Measurements from ENCODE around the gene FKRP. TPM values are rescaled to one million over a fixed set of nuclear protein-coding genes. Genes with fewer than 3 reads are reported as not detected.

Gene FKRP
- total RNA-seq = 9.8 and 12.2 TPM in 2 replicates
- 11.8 and 15.1 TPM in 2 replicates for polyA plus RNA-seq
- polyA plus RNA-seq (2012) = 16.8 and 19.6 TPM in 2 replicates
- 7.3 and 9.9 TPM in 2 replicates for polyA minus RNA-seq (ENCODE audit: low replicate concordance)

GRCh38 chr19:46745521-46746280 is at the start of gene FKRP:
Gene FKRP (plus strand): TSS chr19:46746057. CDS start chr19:46755451, 9,394 bp downstream.
- H3K4me1 ChIP-seq (ENCODE audit: control insufficient read depth, extremely low read depth, insufficient read depth, low read length) = peaks cover 4% of the 10 kb centered on the region
- no peaks in the 10 kb centered on the region for H3K9me3 ChIP-seq (ENCODE audit: control insufficient read depth, insufficient read depth, low read depth, low read length)
- H4K20me1 ChIP-seq (ENCODE audit: control insufficient read depth, extremely low read depth, insufficient read depth, low read length) = no peaks in the 10 kb centered on the region
- H2AFZ ChIP-seq (ENCODE audit: low read length) = peak within 1 kb of the TSS; percentile 61
- H3K27ac ChIP-seq (ENCODE audit: insufficient read depth, low read length) = peak within 1 kb of the TSS; percentile 76
- H3K36me3 ChIP-seq (ENCODE audit: control insufficient read depth, insufficient read depth, low read length) = no peaks in the 10 kb centered on the region
- TF ChIP-seq EZH2 (IDR thresholded peaks at IDR 0.05; ENCODE audit: low read length, missing control alignments) = no peak
- TF ChIP-seq, protein P1, sequence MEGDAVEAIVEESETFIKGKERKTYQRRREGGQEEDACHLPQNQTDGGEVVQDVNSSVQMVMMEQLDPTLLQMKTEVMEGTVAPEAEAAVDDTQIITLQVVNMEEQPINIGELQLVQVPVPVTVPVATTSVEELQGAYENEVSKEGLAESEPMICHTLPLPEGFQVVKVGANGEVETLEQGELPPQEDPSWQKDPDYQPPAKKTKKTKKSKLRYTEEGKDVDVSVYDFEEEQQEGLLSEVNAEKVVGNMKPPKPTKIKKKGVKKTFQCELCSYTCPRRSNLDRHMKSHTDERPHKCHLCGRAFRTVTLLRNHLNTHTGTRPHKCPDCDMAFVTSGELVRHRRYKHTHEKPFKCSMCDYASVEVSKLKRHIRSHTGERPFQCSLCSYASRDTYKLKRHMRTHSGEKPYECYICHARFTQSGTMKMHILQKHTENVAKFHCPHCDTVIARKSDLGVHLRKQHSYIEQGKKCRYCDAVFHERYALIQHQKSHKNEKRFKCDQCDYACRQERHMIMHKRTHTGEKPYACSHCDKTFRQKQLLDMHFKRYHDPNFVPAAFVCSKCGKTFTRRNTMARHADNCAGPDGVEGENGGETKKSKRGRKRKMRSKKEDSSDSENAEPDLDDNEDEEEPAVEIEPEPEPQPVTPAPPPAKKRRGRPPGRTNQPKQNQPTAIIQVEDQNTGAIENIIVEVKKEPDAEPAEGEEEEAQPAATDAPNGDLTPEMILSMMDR (conservative IDR thresholded peaks at IDR 0.05 in 1 of 2, IDR thresholded peaks at IDR 0.05 in 1 of 2; ENCODE audit: low read depth in 1 of 2, low read length in 2 of 2) = no peak
- no peak for DNase-seq (ENCODE audit: low read depth in 2 of 2)
- H3K4me2 ChIP-seq (ENCODE audit: extremely low read depth, insufficient read depth, low read length) = peak within 1 kb of the TSS; percentile 88
- H3K27me3 ChIP-seq (ENCODE audit: control insufficient read depth, insufficient read depth, low read length) = no peaks in the 10 kb centered on the region
- peak within 1 kb of the TSS; percentile 89 for H3K9ac ChIP-seq (ENCODE audit: insufficient read depth, low read length)
- H3K4me3 ChIP-seq (replicated peaks in 1 of 4; ENCODE audit: control extremely low read depth in 1 of 4, insufficient read depth in 1 of 4, low read depth in 3 of 4, low read length in 4 of 4) = peak within 1 kb of the TSS; percentile 86 to 91 (median 90)
- H3K79me2 ChIP-seq (ENCODE audit: control insufficient read depth, insufficient read depth, low read length) = peaks cover 58% of the 10 kb centered on the region

GRCh38 chr19:46696866-46697203 is 49.0 kb upstream of the FKRP start:
- Histone ChIP-seq H3K4me2 (ENCODE audit: extremely low read depth, insufficient read depth, low read length) (no peak overlapping the region), H3K4me1 (ENCODE audit: control insufficient read depth, extremely low read depth, insufficient read depth, low read length) (peaks cover 3% of the 10 kb centered on the region), H3K27ac (ENCODE audit: insufficient read depth, low read length) (no peak overlapping the region), H3K9ac (ENCODE audit: insufficient read depth, low read length) (no peak overlapping the region), H3K9me3 (ENCODE audit: control insufficient read depth, insufficient read depth, low read depth, low read length) (no peaks in the 10 kb centered on the region), H4K20me1 (ENCODE audit: control insufficient read depth, extremely low read depth, insufficient read depth, low read length) (no peaks in the 10 kb centered on the region), H3K36me3 (ENCODE audit: control insufficient read depth, insufficient read depth, low read length) (peaks cover 28% of the 10 kb centered on the region), H3K27me3 (ENCODE audit: control insufficient read depth, insufficient read depth, low read length) (no peaks in the 10 kb centered on the region), H3K79me2 (ENCODE audit: control insufficient read depth, insufficient read depth, low read length) (no peaks in the 10 kb centered on the region), H2AFZ (ENCODE audit: low read length) (no peak overlapping the region), H3K4me3 (replicated peaks in 1 of 4; ENCODE audit: control extremely low read depth in 1 of 4, insufficient read depth in 1 of 4, low read depth in 3 of 4, low read length in 4 of 4) (no peak overlapping the region)
- no peak for DNase-seq (ENCODE audit: low read depth in 2 of 2)
- TF ChIP-seq, protein P1 (conservative IDR thresholded peaks at IDR 0.05 in 1 of 2, IDR thresholded peaks at IDR 0.05 in 1 of 2; ENCODE audit: low read depth in 1 of 2, low read length in 2 of 2) = no peak
- TF ChIP-seq EZH2 (IDR thresholded peaks at IDR 0.05; ENCODE audit: low read length, missing control alignments) = no peak

GRCh38 chr19:46697204-46697960 is 48.5 kb upstream of the FKRP start:
- Histone ChIP-seq H3K4me2 (ENCODE audit: extremely low read depth, insufficient read depth, low read length) (peak overlapping the region; percentile 35), H3K27ac (ENCODE audit: insufficient read depth, low read length) (no peak overlapping the region), H3K36me3 (ENCODE audit: control insufficient read depth, insufficient read depth, low read length) (peaks cover 25% of the 10 kb centered on the region), H3K9me3 (ENCODE audit: control insufficient read depth, insufficient read depth, low read depth, low read length) (no peaks in the 10 kb centered on the region), H3K4me1 (ENCODE audit: control insufficient read depth, extremely low read depth, insufficient read depth, low read length) (peaks cover 3% of the 10 kb centered on the region), H3K27me3 (ENCODE audit: control insufficient read depth, insufficient read depth, low read length) (no peaks in the 10 kb centered on the region), H3K4me3 (replicated peaks in 1 of 4; ENCODE audit: control extremely low read depth in 1 of 4, insufficient read depth in 1 of 4, low read depth in 3 of 4, low read length in 4 of 4) (peak overlapping the region in 1 of 4 experiments; percentile 18), H4K20me1 (ENCODE audit: control insufficient read depth, extremely low read depth, insufficient read depth, low read length) (no peaks in the 10 kb centered on the region), H2AFZ (ENCODE audit: low read length) (peak overlapping the region; percentile 30), H3K79me2 (ENCODE audit: control insufficient read depth, insufficient read depth, low read length) (no peaks in the 10 kb centered on the region), H3K9ac (ENCODE audit: insufficient read depth, low read length) (no peak overlapping the region)
- DNase-seq (ENCODE audit: low read depth in 2 of 2) = peak; percentile 56 to 71
- TF ChIP-seq EZH2 (IDR thresholded peaks at IDR 0.05; ENCODE audit: low read length, missing control alignments) = no peak
- TF ChIP-seq, protein P1 (conservative IDR thresholded peaks at IDR 0.05 in 1 of 2, IDR thresholded peaks at IDR 0.05 in 1 of 2; ENCODE audit: low read depth in 1 of 2, low read length in 2 of 2) = no peak
